ENCODE data around the gene PHACTR1. TPM values are rescaled to one million over a fixed set of nuclear protein-coding genes. Genes with fewer than 3 reads are reported as not detected.

PHACTR1 gene
- total and polyA plus RNA-seq, 9 of the 15 experiments (the other 6 are each of a cell fraction or from before 2014, with no cell fraction given): 11.5 to 32.6 (median 22.0) TPM

DNA sequence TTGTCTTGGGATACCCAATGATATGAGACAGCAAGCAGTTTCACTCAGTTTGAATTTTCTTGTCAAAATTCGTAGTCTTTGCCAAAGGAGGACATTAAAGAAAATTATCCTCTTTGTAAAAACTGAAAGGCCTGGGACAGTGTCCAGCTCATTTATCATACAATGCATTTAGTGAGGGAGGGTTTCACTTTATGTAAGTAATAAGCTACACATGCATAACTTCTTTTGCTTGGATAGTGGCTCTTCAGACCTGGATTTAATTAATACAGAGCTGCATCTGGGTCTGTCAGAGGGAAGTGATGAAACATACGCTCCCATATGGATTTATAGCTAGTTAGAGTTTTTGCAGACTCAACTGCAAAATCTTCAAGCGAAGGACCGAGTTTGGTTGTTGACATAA is 175.6 kb downstream of the PHACTR1 start:
- in situ Hi-C loops (cut with MboI): loop anchor here (10.0 kb wide), 1 partner anchor 1307 kb away; no protein-coding TSS in a partner anchor
- ATAC-seq (no peak), FAIRE-seq (no peak), DNase-seq (ENCODE audit: extremely low read depth in 1 of 4, low spot score in 3 of 4) (no peak)
- Histone ChIP-seq H3K4me1 (replicated peaks in 1 of 2; ENCODE audit: control insufficient read depth in 2 of 2, insufficient read depth in 2 of 2, low read length in 2 of 2) (no peaks in the 10 kb centered on the region), H3K79me2 (ENCODE audit: control insufficient read depth, insufficient read depth, low read length) (no peaks in the 10 kb centered on the region), H3K9me1 (ENCODE audit: control insufficient read depth, insufficient read depth, low read length) (no peaks in the 10 kb centered on the region), H4K20me1 (replicated peaks; ENCODE audit: control insufficient read depth, insufficient read depth, low read length) (no peaks in the 10 kb centered on the region), H3K9ac (ENCODE audit: insufficient read depth in 1 of 2, low read depth in 2 of 2, low read length in 2 of 2) (no peak overlapping the region), H3K27me3 (ENCODE audit: control insufficient read depth in 2 of 2, insufficient read depth in 2 of 2, low read length in 2 of 2) (no peaks in the 10 kb centered on the region), H3K4me2 (ENCODE audit: insufficient read depth, low read length) (no peak overlapping the region), H3K4me3 (no peak overlapping the region), H2AFZ (ENCODE audit: low read depth, low read length) (no peak overlapping the region), H3K36me3 (ENCODE audit: control insufficient read depth, insufficient read depth, low read length) (no peaks in the 10 kb centered on the region), H3K27ac (ENCODE audit: extremely low read depth, low read depth, low read length) (no peak overlapping the region), H3K9me3 (replicated peaks; ENCODE audit: control insufficient read depth, insufficient read depth, low read depth, low read length) (peaks cover 4% of the 10 kb centered on the region)
- BruUV-seq (replicated peaks): no TSS peak
- ChIA-PET CTCF (ENCODE audit: low intra/inter-chr PET ratio) (no interaction called here), POLR2A (no interaction called here)
- WGBS (ENCODE audit: insufficient coverage, low coverage, missing lambda C conversion rate): 0% methylated on average over 4 of the region's 4 CpGs
- TF ChIP-seq SNAPC5 (CRISPR knock-in tag; IDR thresholded peaks at IDR 0.05) (no peak), HEY1 (CRISPR knock-in tag; IDR thresholded peaks at IDR 0.05; ENCODE audit: borderline replicate concordance) (no peak), ZKSCAN3 (CRISPR knock-in tag; IDR thresholded peaks at IDR 0.05) (no peak), E2F8 (IDR thresholded peaks at IDR 0.05; ENCODE audit: low read depth, partially characterized antibody) (no peak), ZNF354B (CRISPR knock-in tag; IDR thresholded peaks at IDR 0.05) (no peak), ZNF280B (CRISPR knock-in tag; IDR thresholded peaks at IDR 0.05) (no peak), HDAC2 (IDR thresholded peaks at IDR 0.05) (no peak)
- TF ChIP-seq, protein P1, sequence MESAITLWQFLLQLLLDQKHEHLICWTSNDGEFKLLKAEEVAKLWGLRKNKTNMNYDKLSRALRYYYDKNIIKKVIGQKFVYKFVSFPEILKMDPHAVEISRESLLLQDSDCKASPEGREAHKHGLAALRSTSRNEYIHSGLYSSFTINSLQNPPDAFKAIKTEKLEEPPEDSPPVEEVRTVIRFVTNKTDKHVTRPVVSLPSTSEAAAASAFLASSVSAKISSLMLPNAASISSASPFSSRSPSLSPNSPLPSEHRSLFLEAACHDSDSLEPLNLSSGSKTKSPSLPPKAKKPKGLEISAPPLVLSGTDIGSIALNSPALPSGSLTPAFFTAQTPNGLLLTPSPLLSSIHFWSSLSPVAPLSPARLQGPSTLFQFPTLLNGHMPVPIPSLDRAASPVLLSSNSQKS (CRISPR knock-in tag; IDR thresholded peaks at IDR 0.05): no peak
- intact Hi-C loops (cut with micrococcal nuclease): loop anchor here (5.0 kb wide), 1 partner anchor 1305 kb away; no protein-coding TSS in a partner anchor
